Stimulated activated CD4-positive, alpha-beta T cell treated with anti-CD3 and anti-CD28 coated beads, Interleukin-4, amount 100 ng/mL, for 1 hour (primary cell): ENCODE data around the gene ATG4B.

Experiments
- DNase-seq: peaks from one replicate; pipeline ENCODE4 v3.0.0-alpha.2; 2020

The ATG4B gene

GRCh38 chr2:241668354-241668753, 30.9 kb downstream of the ATG4B start:
- DNase-seq, result no peak

- DNase-seq, result no peak
Observed at GRCh38 chr2:241668839-241669238, 31.3 kb downstream of the ATG4B start.

DNA sequence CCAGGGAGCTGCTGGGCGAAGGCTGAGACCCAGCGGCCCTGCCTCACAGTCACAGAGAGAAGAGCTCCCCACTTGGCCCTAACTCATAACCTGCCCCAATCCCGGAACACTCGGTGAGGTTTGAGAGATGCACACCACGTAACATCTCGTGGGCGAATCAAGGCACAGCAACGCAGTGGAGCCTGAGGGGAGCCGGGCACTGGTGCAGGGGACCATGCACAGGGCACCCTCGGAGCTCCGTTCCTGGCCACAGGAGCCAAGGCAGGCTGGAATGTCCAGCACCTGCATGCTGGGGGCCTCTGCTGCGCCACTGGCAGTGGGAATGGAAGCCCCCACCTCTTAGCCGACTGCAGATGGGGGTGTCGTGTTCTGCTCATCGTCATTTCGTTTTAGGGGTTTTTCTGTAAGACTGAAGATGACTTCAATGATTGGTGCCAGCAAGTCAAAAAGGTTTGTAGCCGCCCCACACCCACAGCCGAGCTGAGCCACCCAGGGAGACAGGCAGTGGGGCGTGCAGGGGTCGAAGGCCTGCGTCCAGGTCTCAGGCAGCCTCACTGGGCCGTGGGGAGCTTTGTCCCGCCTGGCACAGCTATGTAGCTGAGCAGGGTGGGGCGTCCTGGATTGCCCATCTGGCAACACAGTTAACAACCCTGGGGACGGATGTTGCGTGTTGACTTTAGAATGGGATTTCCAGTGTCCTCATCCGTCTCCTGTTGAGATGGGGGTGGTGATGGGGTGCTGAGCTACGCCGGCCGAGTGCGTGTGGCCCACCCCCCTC, 33.0 kb downstream of the ATG4B start:
- DNase-seq, result no peak

GRCh38 chr2:241671457-241672240, 34.2 kb downstream of the ATG4B start:
- no peak for DNase-seq

- DNase-seq, result no peak
Observed at GRCh38 chr2:241672243-241673188, 35.0 kb downstream of the ATG4B start.

DNA sequence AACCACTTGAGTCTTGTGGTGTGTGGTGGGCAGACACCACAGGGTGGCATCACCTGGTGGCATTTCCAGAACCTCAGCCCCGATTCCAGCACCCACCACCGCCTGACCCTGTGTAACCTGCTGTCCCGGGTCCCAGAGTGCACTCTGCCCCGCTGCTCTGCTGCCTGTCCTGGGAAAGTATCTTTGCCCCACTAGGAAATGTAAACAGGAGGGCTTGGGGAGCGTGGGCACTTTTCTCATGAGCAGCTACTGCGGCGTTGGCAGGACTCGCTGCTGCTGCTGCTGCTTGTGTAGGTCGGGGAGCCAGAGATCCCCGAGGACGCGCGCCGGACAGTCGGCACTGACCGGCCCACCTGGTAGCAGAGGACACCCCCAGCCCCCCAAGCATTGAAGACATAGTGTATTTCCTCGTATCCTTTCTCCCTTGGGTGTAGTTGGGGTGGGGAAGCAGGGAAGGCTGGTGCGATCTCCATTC, 35.7 kb downstream of the ATG4B start:
- no peak for DNase-seq

GRCh38 chr2:241673797-241674725, 36.6 kb downstream of the ATG4B start:
- DNase-seq, result no peak

DNA sequence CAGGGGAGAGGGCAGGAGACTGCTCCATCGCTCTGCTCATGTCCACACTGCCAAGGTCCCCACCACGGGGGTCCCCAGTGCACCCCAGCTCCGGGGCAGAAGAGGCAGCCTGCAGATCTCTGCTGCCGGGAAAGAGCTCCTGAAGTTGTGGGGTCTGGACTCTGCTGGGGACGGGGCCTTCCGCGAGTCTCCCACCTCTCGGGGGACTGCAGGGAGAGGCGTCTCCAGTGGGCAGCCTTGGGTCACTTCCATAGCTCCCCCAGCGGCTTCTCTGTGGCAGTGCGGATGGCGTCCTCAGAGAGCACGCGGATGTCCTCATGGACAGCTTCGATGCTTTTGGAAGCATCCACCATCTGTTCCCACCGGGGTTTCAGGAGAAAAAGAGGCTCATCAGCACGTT, 38.4 kb downstream of the ATG4B start:
- no peak for DNase-seq

GRCh38 chr2:241676665-241677064, 39.2 kb downstream of the ATG4B start:
- no peak for DNase-seq

DNA sequence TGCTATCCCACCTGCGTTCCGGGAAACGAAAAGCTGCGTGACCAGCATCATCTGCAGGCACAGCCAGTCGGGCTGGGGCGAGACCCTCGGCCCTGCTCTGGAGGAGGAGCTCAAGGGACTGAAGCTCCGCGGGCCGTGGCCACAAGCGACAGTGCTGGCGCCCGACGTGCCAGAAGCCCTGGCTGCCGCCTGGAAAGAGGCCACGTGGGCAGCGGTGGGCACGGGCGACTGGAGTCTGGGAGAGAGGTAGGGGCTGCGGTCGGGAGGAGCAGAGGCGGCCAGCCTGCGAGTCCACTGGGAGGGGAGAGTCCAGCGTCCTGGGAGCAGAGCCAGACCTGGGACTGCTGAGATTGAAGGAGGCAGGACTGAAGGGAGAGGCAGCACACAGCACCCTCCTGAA, 39.9 kb downstream of the ATG4B start:
- no peak for DNase-seq

GRCh38 chr2:241678307-241678706, 40.8 kb downstream of the ATG4B start:
- no peak for DNase-seq

DNA sequence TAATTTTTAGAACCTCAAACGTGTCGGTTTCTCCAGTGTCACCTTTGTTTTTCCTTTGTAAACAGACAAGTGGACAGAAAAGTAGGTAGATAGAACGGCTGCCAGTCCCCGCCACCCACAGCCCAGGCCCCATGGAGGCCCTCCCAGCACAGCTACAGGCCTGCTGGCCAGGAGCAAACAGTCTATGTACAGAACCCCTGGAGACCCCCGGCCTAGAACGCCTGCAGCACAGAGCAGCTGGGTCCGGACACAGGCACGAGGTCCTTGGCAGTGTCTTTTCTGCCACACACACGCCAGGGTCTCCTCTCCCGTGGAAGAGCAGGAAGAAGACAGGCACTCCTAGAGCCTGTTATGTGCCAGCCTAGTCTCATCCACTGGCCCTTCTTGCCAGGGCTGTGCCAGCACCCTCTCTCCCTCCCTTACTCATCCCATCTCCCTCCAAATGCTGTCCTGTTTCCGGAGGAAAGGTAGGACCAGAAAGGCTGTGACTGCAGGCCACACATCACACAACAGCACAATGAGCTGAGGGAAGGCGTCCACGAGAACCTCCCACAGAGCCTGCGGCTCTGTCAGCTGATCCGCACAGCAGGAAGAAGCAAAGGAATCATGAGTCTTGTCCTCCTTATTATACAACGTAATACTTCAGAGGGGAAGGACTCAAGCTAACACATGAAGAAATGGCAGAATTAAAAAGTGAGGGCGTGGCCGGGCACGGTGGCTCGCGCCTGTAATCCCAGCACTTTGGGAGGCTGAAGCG, 41.5 kb downstream of the ATG4B start:
- no peak for DNase-seq

GRCh38 chr2:241680044-241680443, 42.6 kb downstream of the ATG4B start:
- no peak for DNase-seq

DNA sequence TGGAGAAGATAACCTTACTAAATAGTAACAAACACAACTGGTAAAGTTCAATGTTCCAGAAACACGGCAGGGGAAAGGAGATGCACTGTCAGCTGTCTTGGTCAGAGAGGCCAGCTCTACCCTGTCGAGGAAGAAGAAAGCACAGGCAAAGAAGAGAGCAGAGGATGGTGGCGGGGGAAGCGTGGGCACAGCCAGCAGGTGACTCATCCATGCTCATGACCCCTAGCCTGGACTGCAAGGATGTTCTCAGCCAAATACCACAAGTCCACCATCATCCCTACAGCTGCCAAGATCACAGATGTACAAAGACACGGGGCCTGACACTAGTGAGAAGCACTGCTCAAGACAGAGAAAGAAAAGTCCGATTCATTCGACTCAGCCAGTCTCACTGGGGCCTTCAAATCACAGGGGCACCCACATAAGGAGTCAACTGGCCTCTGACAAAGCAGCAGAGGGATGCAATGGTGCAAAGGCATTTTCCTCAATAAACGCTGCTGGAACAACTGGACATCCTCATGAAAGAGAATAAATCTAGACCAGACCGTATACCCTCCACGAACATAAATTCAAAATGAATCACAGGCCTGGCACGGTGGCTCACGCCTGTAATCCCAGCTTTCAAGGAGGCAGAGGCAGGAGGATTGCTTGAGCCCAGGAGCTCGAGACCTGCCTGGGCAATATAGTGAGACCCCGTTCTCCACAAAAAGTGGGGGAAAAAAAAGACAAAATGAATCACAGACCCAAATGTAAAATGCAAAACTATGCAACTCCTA, 43.5 kb downstream of the ATG4B start:
- DNase-seq, result no peak

DNA sequence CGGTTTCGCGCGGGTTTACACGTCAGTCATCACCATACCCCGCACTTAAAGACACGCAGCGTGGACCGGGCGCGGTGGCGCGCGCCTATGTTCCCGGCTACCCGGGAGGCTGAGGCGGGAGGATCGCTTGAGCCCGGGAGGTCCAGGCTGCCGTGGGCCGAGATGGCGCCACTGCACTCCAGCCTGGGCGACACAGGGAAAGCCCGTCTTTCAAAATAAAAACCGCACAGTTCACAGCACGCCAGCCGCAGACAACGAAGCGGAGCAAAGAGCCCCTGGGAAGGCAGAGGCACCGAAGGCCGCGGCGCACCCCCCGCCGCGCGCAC, 48.8 kb downstream of the ATG4B start:
- DNase-seq, result no peak

DNA sequence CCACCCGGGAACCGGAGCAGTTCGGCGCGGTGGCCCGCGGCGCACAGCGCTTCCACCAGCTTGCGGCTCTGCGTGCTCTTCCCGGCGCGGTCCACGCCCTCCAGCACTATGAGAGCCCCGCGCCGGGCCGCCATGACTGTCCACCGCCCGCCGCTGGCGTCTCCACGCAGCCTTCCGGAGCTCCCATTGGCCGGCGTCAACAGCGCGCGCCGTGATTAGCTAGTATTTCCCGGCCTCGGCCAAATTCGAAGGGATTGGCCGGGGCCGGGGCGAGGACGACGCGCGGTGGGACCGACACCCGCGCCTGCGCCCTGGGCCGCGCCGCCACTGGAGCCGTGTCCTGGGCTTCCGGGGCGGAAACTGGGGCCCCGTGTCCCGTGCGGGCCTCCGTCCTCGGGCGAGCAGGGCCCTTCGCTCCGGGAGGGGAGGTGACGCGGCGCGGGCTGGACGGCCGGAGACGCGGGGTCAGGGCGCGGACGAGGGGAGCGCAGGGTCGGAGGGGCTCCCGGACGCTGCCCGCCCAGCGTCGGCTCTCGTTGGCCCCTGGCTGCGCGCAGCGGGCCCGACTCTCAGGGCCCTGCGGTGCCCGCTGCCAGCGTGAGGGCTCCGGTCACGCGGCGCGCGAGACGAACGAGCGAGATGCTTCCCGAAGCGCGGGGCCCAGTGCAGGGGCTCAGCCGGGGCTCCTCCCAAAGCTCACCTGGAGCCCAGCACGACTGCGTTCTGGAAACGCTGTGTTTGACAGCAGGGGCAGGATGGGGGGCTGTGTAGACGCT, 49.3 kb downstream of the ATG4B start, which contains the start of gene DTYMK:
Gene DTYMK, minus strand, starts transcription at position 166 of the 776 bp plus-strand sequence. Its CDS starts 32 bp downstream, at position 134.
- peak; percentile 95 for DNase-seq

DNA sequence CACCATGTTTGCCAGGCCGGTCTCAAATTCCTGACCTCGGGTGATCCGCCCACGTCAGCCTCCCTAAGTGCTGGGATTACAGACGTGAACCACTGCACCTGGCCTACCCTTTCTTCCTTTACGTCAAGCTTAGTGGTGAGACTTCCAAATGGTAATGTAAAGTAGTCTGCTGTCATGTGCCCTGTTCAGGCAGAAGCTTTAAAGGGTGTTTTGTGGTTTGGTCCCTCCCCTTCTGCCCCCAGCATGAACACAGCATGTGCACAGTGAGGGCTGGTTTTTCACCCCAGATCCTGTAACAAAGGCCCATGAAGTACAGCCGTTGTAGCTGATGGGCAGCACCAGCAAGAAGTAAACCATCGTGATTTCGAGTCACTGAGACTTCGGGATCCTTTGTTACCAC, 51.8 kb downstream of the ATG4B start:
- no peak for DNase-seq

DNA sequence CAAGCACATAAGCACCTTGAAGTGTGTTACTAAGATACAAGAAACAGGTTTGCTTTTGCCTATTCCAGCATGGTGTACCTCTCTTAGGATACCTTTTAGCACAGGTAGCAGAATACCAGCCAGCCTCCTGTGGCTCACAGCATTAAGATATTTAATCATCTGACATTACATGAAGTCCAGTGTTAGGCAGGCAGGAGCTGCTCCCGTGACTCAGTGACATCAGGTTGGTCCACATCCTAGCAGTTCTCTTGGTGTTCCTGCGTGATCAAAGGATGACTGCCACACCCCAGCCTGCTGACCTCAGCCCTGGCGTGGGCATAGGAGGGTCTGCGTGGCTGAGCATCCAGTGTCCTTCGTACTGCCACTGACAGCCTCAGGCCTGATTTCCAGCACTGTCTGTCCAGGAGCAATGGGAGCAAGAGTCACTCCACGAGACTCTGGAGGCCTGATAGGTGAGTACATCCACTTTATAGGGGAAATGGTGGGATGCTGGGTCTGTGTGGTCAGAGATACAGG, 52.8 kb downstream of the ATG4B start:
- DNase-seq, result no peak

GRCh38 chr2:241692448-241692847, 55.0 kb downstream of the ATG4B start:
- DNase-seq, result no peak
